Vagina (tissue), 2 donors: ENCODE measurements around the gene AKT1S1.
"Not testable (repeated sequence)": the region's sequence is repeated elsewhere in the genome, so short reads cannot be mapped to it uniquely, and the experiment has no call there.

Source experiments
- CTCF ChIP-seq, 3 experiments: fragments of 450-650 bp in 2 of 3; fragments of 200-600 bp in 1 of 3; sonication (generic) in 1 of 3; IDR thresholded peaks; one replicate each; pipeline ENCODE4 v1.5.1; 2017 to 2019; ENCODE audit warnings: antibody characterized with exemption in 3 of 3, mild to moderate bottlenecking in 2 of 3, moderate library complexity in 2 of 3
- POLR2A ChIP-seq, 2 donors: fragments of 450-650 bp; IDR thresholded peaks; one replicate each; pipeline ENCODE4 v1.6.1; 2017; ENCODE audit warnings: antibody characterized with exemption in 2 of 2, mild to moderate bottlenecking in 2 of 2, moderate library complexity in 2 of 2
- POLR2AphosphoS5 ChIP-seq, 2 donors: sonication (generic); formaldehyde crosslinking; IDR thresholded peaks; one replicate each; pipeline ENCODE4 v1.9.0; 2017; ENCODE audit warnings: antibody characterized with exemption in 2 of 2, mild to moderate bottlenecking in 2 of 2, low read depth in 1 of 2; ENCODE audit not compliant: insufficient read depth in 1 of 2

DNA sequence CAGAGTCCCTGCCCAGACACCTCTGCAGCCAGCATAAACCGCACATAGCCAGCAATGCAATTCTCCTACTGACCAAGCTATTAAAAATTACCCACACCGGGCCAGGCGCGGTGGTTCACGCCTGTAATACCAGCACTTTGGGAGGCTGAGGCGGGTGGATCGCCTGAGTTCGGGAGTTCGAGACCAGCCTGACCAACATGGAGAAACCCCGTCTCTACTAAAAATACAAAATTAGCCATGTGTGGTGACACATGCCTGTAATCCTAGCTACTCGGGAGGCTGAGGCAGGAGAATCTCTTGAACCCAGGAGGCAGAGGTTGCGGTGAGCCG is 47.7 kb upstream of the AKT1S1 start:
- not testable (repeated sequence) for TF ChIP-seq POLR2A (IDR thresholded peaks at IDR 0.05); POLR2AphosphoS5 (IDR thresholded peaks at IDR 0.05; ENCODE audit: insufficient read depth in 1 of 2, low read depth in 1 of 2); CTCF (IDR thresholded peaks at IDR 0.05)
